Fibroblast of villous mesenchyme (primary cell): ENCODE results near the gene MKLN1. TPM values are rescaled to one million over a fixed set of nuclear protein-coding genes. Genes with fewer than 3 reads are reported as not detected.
A peak's percentile ranks its signal among the peaks of the same experiment; 100 is the strongest.

ENCODE experiments used
- DNase-seq: peaks from one replicate; pipeline ENCODE4 v3.0.0-alpha.2; 2010; ENCODE audit warnings: low read depth
- H3K4me3 ChIP-seq: 2 replicates; pipeline ENCODE4 v1.5.1; 2011; ENCODE audit warnings: low read depth, mild to moderate bottlenecking, low read length
- CTCF ChIP-seq: IDR thresholded peaks from 2 replicates; pipeline ENCODE4 v1.5.1; 2012; ENCODE audit warnings: low read depth, mild to moderate bottlenecking, low read length; ENCODE audit not compliant: insufficient read depth
- total RNA-seq: library from RNA; depleted of rRNA; stranded (reverse); fragments of >200 nt; gene quantifications from 2 replicates; pipeline ENCODE4 v1.2.3, GENCODE V29; 2012

MKLN1 gene
- total RNA-seq, 1 donor: 72.5 TPM

DNA sequence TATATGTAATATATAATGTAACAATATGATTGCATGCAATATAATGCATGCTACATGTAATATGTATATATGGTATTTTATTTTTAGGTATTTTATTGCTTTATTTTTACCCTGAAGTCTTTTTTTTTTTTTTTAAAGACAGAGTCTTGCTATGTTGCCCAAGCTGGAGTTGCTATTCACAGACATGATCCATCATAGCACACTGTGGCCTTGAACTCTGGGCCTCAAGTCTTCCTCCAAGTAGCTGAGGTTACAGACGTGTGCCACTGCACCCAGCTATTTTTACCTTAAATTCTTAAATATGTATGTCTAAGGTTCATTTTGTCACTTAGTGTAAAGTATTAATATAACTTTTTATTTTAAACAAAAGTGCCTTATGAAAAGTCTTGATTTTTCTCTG, 47.1 kb downstream of the MKLN1 start:
- TF ChIP-seq CTCF: no peak
- no peak overlapping the region for H3K4me3 ChIP-seq
- no peak for DNase-seq

DNA sequence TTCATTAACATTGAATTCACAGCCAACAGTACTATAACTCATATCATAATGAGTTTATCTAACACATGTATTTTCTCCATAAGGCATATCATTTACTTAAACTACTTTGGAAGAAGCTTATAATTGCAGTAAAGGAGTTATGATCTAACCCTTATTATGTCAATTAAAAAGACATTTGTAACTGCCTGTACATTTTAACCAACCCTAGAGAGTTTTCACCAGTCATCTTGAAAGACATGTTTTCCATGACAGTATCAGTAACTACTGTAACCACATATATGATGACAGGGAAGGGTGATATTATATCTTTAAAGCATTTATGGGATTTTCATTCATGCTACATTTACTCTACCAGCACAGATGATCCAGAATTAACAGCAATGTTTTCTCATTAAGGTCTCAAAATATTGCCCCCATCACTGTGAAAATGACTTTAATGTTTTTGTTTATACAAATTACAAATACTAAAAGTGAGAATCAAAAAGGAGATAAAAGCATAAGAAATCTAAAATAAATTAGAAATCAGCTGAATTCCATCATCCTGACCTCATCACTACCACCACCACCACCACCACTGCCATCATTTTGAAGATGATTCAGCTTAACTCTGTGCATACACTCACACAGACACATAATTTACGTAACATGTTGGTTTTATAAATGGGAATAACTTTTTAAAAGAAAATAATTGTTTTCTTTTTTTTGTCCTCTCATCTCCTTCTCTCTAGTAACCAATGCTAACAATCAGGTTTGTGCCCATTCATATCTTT, 53.6 kb downstream of the MKLN1 start:
- DNase-seq: peak; percentile 33
- TF ChIP-seq CTCF: no peak
- H3K4me3 ChIP-seq: no peak overlapping the region

DNA sequence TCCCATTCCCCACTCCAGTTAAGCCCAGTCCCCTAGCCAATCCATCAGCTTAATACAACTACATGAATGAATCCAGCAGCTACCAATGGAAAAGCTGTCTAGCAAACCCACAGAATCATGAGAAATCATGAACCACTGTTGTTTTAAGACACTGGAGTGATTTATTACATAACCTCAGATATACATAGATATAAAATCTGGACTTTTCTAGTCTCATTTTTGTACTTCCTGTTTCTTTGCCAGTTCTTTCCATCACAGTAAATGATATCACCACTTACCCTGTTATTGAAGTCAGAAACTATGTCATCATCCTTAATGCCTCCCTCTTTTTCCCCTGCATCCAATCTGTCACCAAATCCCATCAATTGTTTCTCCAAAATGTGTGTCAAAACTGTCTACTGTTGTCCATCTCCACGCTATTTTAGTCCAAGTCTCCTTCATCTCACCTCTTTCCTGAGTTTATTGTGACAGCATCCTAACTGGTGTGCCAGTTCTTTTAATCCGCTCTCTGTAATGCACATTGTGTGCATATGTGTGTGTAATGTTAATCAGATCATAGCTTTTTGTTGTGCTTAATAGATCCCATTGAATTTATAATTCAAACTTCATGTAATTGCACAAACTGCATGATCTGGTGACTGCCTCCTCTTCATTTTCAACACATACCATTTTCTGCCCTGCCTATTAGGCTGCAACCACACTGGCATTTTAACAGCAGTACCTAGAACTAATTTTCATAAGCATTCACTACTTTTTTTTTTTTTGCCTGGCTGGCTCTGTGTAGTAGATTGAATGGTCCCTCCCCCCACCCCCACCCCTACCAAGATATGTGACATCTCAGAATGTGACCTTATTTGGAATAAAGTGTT, 56.0 kb downstream of the MKLN1 start:
- H3K4me3 ChIP-seq: no peak overlapping the region
- no peak for TF ChIP-seq CTCF
- DNase-seq: no peak

DNA sequence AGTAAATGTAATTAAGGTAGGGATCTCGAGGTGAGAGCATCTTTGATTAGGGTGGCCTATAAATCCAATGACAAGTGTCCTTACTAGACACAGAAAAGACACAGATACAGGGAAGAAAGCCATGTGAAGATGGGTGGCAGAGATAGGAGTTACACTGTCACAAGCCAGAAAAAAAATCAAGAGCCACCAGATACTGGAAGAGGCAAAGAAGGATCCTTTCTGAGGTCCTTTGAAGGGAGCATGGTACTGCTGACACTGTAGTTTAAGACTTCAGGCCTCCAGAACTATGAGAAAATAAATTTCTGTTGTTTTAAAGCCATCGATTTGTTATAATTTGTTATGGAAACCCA, 56.6 kb downstream of the MKLN1 start:
- no peak overlapping the region for H3K4me3 ChIP-seq
- TF ChIP-seq CTCF: no peak
- no peak for DNase-seq

- DNase-seq: peak; percentile 41
Measured at GRCh38 chr7:131385039-131385605, 57.4 kb downstream of the MKLN1 start.

DNA sequence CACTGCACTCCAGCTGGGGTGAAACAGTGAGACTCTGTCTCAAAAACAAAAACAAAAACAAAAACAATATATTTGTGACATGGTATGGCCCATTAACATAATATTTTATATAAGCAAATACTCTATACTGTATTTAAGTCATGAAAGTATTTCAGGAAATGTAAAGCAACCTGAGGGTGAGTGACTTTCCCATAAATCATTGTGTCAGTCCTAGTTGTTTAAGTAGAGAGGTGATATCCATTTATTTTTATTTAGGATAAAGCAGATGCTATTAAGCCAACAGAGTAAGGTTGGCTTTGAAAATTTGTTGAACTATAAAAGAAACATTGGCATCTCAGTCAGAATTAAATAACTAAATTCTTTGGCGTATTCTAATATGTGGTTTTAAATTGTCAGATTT, 60.5 kb downstream of the MKLN1 start:
- no peak for DNase-seq
- H3K4me3 ChIP-seq: no peak overlapping the region
- no peak for TF ChIP-seq CTCF

More at GRCh38 chr7:131385039-131385605, 57.4 kb downstream of the MKLN1 start:
- H3K4me3 ChIP-seq: no peak overlapping the region
- no peak for TF ChIP-seq CTCF
